Upper lobe of left lung (tissue), 6 donors: ENCODE measurements around the gene FBP2. TPM values are rescaled to one million over a fixed set of nuclear protein-coding genes. Genes with fewer than 3 reads are reported as not detected.

Source experiments
- ATAC-seq, 2 donors: fragments of 200-7000 bp; cut with Tn5 transposase; one replicate each; pipeline ENCODE4 v1.9.1; 2022; ENCODE audit warnings: mild to moderate bottlenecking in 2 of 2, moderate library complexity in 2 of 2; ENCODE audit not compliant: low FRiP score in 2 of 2
- DNase-seq, 2 donors: peaks; one replicate each; pipeline ENCODE4 v3.0.0-alpha.2; 2019 to 2020
- H3K27ac ChIP-seq, 4 donors: fragments of 200-600 bp; sonication (generic); one replicate each; pipeline ENCODE4 v1.5.1; 2016 to 2019
- H3K27me3 ChIP-seq, 4 donors: fragments of 200-600 bp; sonication (generic); one replicate each; pipeline ENCODE4 v1.5.1; 2017 to 2019
- H3K36me3 ChIP-seq, 4 donors: fragments of 200-600 bp; sonication (generic); one replicate each; pipeline ENCODE4 v1.5.1; 2016 to 2019
- H3K4me1 ChIP-seq, 4 donors: fragments of 200-600 bp; sonication (generic); one replicate each; pipeline ENCODE4 v1.5.1; 2018 to 2019
- H3K4me3 ChIP-seq, 4 donors: fragments of 200-600 bp; sonication (generic); one replicate each; pipeline ENCODE4 v1.5.1; 2017 to 2019; ENCODE audit warnings: mild to moderate bottlenecking in 2 of 4, moderate library complexity in 1 of 4
- H3K9me3 ChIP-seq, 4 donors: fragments of 200-600 bp; sonication (generic); one replicate each; pipeline ENCODE4 v1.5.1; 2018 to 2019
- CTCF ChIP-seq, 6 experiments: fragments of 450-650 bp in 4 of 6; fragments of 200-600 bp in 2 of 6; sonication (generic) in 2 of 6; IDR thresholded peaks; one replicate each; pipeline ENCODE4 v1.5.1; 2016 to 2019; ENCODE audit warnings: antibody characterized with exemption in 6 of 6
- EP300 ChIP-seq, 4 donors: sonication (generic); formaldehyde crosslinking; IDR thresholded peaks; one replicate each; pipeline ENCODE4 v1.5.1; 2017; ENCODE audit warnings: antibody characterized with exemption in 4 of 4, control low read depth in 2 of 4
- POLR2A ChIP-seq, 4 donors: fragments of 450-650 bp; IDR thresholded peaks; one replicate each; pipeline ENCODE4 v1.5.1; 2016 to 2017; ENCODE audit warnings: antibody characterized with exemption in 4 of 4, mild to moderate bottlenecking in 2 of 4
- POLR2AphosphoS5 ChIP-seq, 2 donors: sonication (generic); formaldehyde crosslinking; IDR thresholded peaks; one replicate each; pipeline ENCODE4 v1.5.1; 2017; ENCODE audit warnings: antibody characterized with exemption in 2 of 2
- WGBS, 2 donors: methylation state at CpG; one replicate each; pipeline ENCODE4 v1.1.5; 2017 to 2018; 5-methylcytosine and 5-hydroxymethylcytosine counted together
- total RNA-seq, 6 donors: library from RNA; depleted of rRNA in 4 of 6; stranded (reverse); fragments of >200 nt in 4 of 6; gene quantifications; one replicate each; pipeline versions ENCODE4 v1.1.0 to v1.2.1, GENCODE V29; 2016 to 2021
- donor health status: DM: no; HTN: no; CAD: no; lungs with moderate emphysema.
- donor health status: DM: no; HTN: yes; CAD: no; lungs with severe emphysema.

Gene FBP2
- total RNA-seq = under 1 TPM in 1 of 6 donors, not detected in 5; 0.49 TPM

GRCh38 chr9:94593459-94594345, at the start of gene FBP2:
TSS of gene FBP2 (minus strand) at chr9:94593824. CDS start at chr9:94593726, 98 bp downstream.
- WGBS, 2 donors = 71 to 79% methylated on average over 6 to 21 of the region's 21 CpGs
- H3K36me3 ChIP-seq = no peaks in the 10 kb centered on the region
- no peak for TF ChIP-seq POLR2A (IDR thresholded peaks at IDR 0.05)
- no peak for TF ChIP-seq CTCF (IDR thresholded peaks at IDR 0.05)
- TF ChIP-seq EP300 (IDR thresholded peaks at IDR 0.05) = no peak
- no peak for TF ChIP-seq POLR2AphosphoS5 (IDR thresholded peaks at IDR 0.05)
- no peaks in the 10 kb centered on the region for H3K4me1 ChIP-seq
- no peaks in the 10 kb centered on the region for H3K9me3 ChIP-seq
- H3K27me3 ChIP-seq = no peaks in the 10 kb centered on the region
- peak in 1 of 2 donors; percentile 31 for ATAC-seq
- no peak for DNase-seq
- H3K27ac ChIP-seq = no peak within 1 kb of the TSS
- no peak within 1 kb of the TSS for H3K4me3 ChIP-seq

- Histone ChIP-seq H3K27me3 (no peaks in the 10 kb centered on the region), H3K36me3 (no peaks in the 10 kb centered on the region), H3K27ac (no peak overlapping the region), H3K9me3 (no peaks in the 10 kb centered on the region), H3K4me3 (no peak overlapping the region), H3K4me1 (peaks cover 8 to 29% (median 12%) of the 10 kb centered on the region in 4 donors)
- 51 to 82% methylated on average over 8 of the region's 8 CpGs for WGBS, 2 donors
- peak in 1 of 4 donors; percentile 70 for TF ChIP-seq EP300 (IDR thresholded peaks at IDR 0.05)
- TF ChIP-seq POLR2AphosphoS5 (IDR thresholded peaks at IDR 0.05) = peak; percentile 61 to 64
- peak in 1 of 4 donors; percentile 47 for TF ChIP-seq POLR2A (IDR thresholded peaks at IDR 0.05)
- TF ChIP-seq CTCF (IDR thresholded peaks at IDR 0.05) = no peak
- peak; percentile 10 to 18 for ATAC-seq
- DNase-seq = peak in 1 of 2 donors; percentile 71
These were observed 49.6 kb upstream of the FBP2 start for GRCh38 chr9:94643176-94643575.

- H3K4me3 ChIP-seq = no peak overlapping the region
- no peaks in the 10 kb centered on the region for H3K27me3 ChIP-seq
- TF ChIP-seq EP300 (IDR thresholded peaks at IDR 0.05) (no peak), POLR2AphosphoS5 (IDR thresholded peaks at IDR 0.05) (no peak), CTCF (IDR thresholded peaks at IDR 0.05) (no peak), POLR2A (IDR thresholded peaks at IDR 0.05) (no peak)
- H3K9me3 ChIP-seq = no peaks in the 10 kb centered on the region
- 80 to 83% methylated on average over 2 to 5 of the region's 5 CpGs for WGBS, 2 donors
- no peak for DNase-seq
- ATAC-seq = no peak
- peaks cover 8 to 32% (median 12%) of the 10 kb centered on the region in 4 donors for H3K4me1 ChIP-seq
- no peaks in the 10 kb centered on the region for H3K36me3 ChIP-seq
- H3K27ac ChIP-seq = no peak overlapping the region
These were observed 48.9 kb upstream of the FBP2 start for GRCh38 chr9:94642501-94642900.

- 41 to 54% methylated on average over 15 of the region's 15 CpGs for WGBS, 2 donors
- ATAC-seq = no peak
- H3K27me3 ChIP-seq = no peaks in the 10 kb centered on the region
- no peaks in the 10 kb centered on the region for H3K36me3 ChIP-seq
- peak overlapping the region in 3 of 4 donors; percentile 58 to 74 (median 70) for H3K4me3 ChIP-seq
- no peaks in the 10 kb centered on the region for H3K9me3 ChIP-seq
- DNase-seq = peak in 1 of 2 donors; percentile 38
- TF ChIP-seq EP300 (IDR thresholded peaks at IDR 0.05) (no peak), POLR2AphosphoS5 (IDR thresholded peaks at IDR 0.05) (no peak), CTCF (IDR thresholded peaks at IDR 0.05) (no peak), POLR2A (IDR thresholded peaks at IDR 0.05) (no peak)
- H3K27ac ChIP-seq = peak overlapping the region; percentile 82 to 93 (median 88)
- H3K4me1 ChIP-seq = peaks cover 8 to 32% (median 12%) of the 10 kb centered on the region in 4 donors
These were observed 46.4 kb upstream of the FBP2 start for GRCh38 chr9:94639999-94640376.
